Activated CD8-positive, alpha-beta memory T cell treated with anti-CD3 and anti-CD28 coated beads for 36 hours (primary cell): ENCODE measurements around the gene DYNC1H1. TPM values are rescaled to one million over a fixed set of nuclear protein-coding genes. Genes with fewer than 3 reads are reported as not detected.
"Not testable (repeated sequence)": the region's sequence is repeated elsewhere in the genome, so short reads cannot be mapped to it uniquely, and the experiment has no call there.

Source experiments
- CTCF ChIA-PET: fragments of 350-600 bp; sonication (Branson Sonifier 250); formaldehyde crosslinking; loops from one replicate; lab custom pipeline; 2021; ENCODE audit warnings: antibody characterized with exemption; lab: Charles Lee
- POLR2A ChIA-PET: fragments of 350-600 bp; sonication (Branson Sonifier 250); formaldehyde crosslinking; loops from one replicate; lab custom pipeline; 2021; ENCODE audit warnings: antibody characterized with exemption; lab: Charles Lee
- total RNA-seq, 2 experiments: library from RNA; stranded (reverse); gene quantifications; one replicate each; pipeline ENCODE4 v1.2.3, GENCODE V29; 2021

Gene DYNC1H1
- total RNA-seq, 2 experiments from 2014 or later: 253 to 261 TPM

DNA sequence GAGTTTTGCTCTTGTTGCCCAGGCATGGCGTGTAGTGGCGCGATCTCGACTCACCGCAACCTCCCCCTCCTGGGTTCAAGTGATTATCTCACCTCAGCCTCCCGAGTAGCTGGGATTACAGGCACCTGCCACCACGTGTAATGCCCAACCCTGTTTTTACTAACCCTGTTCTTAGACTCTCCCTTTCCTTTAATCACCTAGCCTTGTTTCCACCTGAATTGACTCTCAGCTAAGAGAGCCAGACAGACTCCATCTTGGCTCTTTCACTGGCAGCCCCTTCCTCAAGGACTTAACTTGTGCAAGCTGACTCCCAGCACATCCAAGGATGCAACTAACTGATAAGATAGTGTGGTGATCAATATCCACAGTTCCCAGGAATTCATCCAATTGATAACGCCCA lies 100.2 kb downstream of the DYNC1H1 start:
- POLR2A ChIA-PET: not testable (repeated sequence)

DNA sequence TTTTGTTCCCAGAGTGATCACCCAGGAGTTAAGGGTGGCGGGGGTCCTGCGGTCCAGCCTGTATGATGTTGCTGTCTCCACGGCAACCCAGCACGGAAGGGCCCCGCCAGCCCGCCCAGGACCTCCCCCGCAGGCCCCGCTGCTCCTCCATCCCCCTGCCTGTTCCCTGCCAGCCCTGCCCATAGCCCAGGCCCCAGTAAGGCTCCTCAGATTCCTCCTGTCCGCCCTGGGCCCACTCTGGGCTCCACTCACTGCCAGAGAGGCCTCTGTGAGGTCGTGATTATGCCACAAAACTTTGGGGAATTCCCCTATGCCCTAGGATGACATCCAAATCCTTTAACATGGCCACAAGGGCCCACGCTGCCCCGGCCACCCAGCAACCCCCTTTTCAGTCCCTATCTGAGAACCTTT lies 101.7 kb downstream of the DYNC1H1 start:
- POLR2A ChIA-PET: no interaction called here
- CTCF ChIA-PET: no interaction called here

More for the DNA sequence above, 100.2 kb downstream of the DYNC1H1 start:
- CTCF ChIA-PET: interaction anchor here (1.6 to 2.5 kb wide), 2 partner anchors 32 to 250 kb away, joined by 4 to 7 read pairs; no protein-coding TSS in a partner anchor

DNA sequence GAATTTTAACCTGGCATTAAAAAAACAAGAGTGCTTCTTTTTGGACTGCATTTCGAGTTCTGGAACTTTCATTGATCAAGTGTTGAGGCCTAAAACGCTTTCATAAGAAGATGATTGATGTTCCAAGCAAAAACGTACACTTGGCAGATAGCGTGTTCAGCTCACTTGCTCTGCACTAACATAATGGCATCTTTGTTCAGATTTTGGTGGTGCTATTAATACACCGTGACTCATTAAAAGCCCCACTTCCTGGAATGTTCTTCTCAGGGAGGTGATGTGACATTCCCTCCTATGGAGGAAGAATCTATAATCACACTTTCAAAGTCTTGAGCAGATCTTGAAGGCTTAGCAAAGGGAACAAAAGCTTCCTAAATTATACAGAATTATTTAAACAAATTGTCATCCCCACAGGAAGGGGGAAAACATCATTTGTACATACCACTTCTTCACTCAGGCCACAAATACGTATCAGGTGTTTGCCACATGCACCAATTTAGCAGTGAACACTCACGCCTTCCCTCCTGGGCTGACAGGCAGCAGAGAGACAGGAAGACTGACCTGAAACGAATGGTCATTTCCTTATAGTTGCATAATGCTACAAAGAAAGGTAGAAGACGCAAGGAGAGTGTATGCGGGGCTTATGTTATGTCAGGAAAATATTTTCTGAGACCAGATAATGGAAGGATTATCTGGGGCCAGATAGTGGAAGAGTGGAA lies 107.1 kb downstream of the DYNC1H1 start:
- CTCF ChIA-PET: interaction anchor here (1.8 kb wide), 1 partner anchor 25 kb away, joined by 3 read pairs; no protein-coding TSS in a partner anchor
- POLR2A ChIA-PET: no interaction called here

DNA sequence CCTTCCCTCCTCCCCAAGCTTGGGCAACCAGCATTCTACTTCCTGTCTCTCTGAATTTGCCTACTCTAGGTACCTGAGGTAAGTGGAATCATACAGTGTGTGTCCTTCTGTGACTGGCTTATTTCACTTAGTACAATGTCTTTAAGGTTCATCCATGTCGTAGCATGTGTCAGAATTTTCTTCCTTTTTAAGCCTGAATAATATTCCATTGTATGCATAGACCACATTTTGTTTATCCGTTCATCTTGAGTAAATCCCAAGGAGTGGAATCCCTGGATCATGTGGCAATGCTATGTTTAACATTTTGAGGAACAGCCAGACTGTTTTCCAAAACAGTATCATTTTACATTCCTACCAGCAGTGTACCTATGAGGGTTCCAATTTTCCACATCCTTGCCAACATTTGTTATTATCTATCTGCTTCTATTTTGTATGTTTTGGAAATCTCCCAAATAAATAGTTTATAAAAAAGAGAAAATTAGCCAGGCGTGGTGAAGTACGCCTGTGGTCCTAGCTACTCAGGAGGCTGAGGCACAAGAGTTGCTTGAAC lies 110.1 kb downstream of the DYNC1H1 start:
- ChIA-PET CTCF (interaction anchor here (0.8 kb wide), 1 partner anchor 367 kb away, joined by 3 read pairs; no protein-coding TSS in a partner anchor), POLR2A (no interaction called here)

DNA sequence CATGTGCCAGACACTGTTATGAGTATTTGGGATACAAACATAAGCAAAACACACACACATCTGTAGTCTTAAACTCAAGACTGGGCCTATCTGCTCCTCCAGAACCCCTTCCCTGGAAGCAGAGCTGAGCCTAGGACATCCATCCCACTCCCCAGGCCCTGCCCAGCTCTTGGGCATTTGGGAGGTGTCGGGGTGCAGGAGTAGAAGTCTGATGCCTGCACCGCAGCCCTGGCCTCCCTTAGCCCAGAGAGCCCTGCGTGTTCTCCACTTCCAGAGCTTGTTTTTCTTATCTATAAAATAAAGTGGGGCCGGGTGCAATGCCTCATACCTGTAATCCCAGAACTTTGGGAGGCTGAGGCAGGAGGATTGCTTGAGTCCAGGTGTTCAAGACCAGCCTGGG lies 110.8 kb downstream of the DYNC1H1 start:
- ChIA-PET CTCF (interaction anchor here (1.5 kb wide), 1 partner anchor 21 kb away, joined by 3 read pairs; no protein-coding TSS in a partner anchor), POLR2A (interaction anchor here (1.6 kb wide), 1 partner anchor 13 kb away, joined by 6 read pairs; no protein-coding TSS in a partner anchor)

DNA sequence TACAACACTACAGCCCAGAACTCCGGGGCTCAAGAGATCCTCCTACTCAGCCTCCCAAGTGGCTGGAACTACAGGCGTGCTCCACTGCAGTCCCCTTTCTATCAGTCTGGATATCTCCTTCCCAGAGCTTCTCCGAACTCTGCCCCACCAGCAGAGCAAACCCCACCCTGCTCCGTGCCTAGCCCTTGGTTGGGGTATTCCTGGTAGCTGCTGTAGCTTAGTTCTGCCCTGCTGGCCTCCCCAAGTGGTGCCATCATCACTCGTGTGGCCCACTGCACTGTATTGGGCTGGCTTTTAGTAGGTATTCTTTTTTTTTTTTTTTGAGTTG lies 113.0 kb downstream of the DYNC1H1 start:
- POLR2A ChIA-PET: interaction anchor here (0.7 to 0.8 kb wide), 2 partner anchors 12 to 121 kb away, joined by 3 to 4 read pairs; no protein-coding TSS in a partner anchor
- CTCF ChIA-PET: no interaction called here

DNA sequence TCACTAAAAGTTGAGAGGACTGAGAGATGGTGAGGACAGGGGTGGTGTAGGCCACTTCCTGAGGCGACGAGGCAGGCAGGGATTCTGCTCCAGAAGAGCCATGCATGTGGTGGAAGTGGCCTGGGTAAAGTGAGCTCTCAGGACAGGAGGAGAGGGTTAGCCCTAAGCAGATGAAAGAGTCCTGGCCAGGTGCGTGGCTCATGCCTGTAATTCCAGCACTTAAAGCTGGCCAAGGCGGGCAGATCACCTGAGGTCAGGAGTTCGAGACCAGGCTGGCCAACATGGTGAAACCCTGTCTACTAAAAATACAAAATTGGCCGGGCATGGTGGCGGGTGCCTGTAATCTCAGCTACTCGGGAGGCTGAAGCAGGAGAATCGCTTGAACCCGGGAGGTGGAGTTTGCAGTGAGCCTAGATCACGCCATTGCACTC lies 114.0 kb downstream of the DYNC1H1 start:
- ChIA-PET POLR2A (interaction anchor here (0.6 to 0.7 kb wide), 2 partner anchors 107 to 347 kb away, joined by 4 read pairs; no protein-coding TSS in a partner anchor), CTCF (interaction anchor here (1.5 kb wide), 1 partner anchor 236 kb away, joined by 4 read pairs; no protein-coding TSS in a partner anchor)

DNA sequence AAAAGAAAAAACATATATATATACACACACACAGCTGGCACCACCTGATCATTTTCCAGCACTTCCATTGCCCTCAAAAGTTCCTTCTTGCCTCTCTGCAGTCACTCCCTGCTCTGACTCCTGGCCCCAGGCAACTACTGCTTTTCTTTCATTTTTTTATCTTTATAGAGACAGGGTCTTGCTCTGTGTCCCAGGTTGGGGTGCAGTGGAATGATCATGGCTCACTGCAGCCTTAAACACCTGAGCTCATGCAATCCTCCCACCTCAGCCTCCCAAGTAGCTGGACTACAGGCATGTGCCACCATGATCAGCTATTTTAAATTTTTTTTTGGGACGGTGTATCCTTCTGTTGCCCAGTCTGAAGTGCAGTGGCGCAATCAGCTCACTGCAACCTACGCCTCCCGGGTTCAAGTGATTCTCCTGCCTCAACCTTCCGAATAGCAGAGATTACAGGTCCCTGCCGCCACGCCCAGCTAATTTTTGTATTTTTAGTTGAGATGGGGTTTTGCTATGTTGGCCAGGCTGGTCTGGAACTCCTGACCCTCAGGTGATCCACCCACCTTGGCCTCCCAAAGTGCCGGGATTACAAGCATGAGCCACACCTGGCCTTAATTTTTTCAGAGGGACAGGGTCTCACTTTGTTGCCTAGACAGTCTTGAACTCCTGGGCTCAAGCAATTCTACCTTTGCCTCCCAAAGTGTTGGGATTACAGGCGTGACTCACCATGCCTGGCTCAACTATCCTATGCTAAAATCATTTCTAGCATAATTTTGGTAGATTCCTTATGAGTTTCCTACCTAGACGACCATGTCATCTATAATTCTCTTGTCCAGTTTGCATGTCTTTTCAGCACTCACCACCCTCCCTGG lies 114.7 kb downstream of the DYNC1H1 start:
- POLR2A ChIA-PET: interaction anchor here (0.5 to 0.7 kb wide), 3 partner anchors 66 to 348 kb away, joined by 3 to 4 read pairs (median 4); no protein-coding TSS in a partner anchor
- CTCF ChIA-PET: interaction anchor here (1.5 kb wide), 1 partner anchor 235 kb away, joined by 4 read pairs; no protein-coding TSS in a partner anchor

DNA sequence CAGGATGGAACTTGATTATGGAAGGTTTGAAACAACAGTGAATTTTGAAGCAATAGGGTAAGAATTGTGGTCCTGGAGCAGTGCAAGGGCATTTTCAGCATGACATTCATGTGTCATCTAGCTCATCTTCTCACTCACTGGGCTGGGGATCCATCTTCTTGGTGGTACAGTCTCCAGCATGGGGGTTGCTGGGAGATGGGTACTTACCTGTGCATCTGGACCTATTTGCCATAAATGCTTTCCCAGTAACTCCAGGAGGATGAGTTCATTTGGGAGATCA lies 115.3 kb downstream of the DYNC1H1 start:
- CTCF ChIA-PET: no interaction called here
- POLR2A ChIA-PET: no interaction called here

DNA sequence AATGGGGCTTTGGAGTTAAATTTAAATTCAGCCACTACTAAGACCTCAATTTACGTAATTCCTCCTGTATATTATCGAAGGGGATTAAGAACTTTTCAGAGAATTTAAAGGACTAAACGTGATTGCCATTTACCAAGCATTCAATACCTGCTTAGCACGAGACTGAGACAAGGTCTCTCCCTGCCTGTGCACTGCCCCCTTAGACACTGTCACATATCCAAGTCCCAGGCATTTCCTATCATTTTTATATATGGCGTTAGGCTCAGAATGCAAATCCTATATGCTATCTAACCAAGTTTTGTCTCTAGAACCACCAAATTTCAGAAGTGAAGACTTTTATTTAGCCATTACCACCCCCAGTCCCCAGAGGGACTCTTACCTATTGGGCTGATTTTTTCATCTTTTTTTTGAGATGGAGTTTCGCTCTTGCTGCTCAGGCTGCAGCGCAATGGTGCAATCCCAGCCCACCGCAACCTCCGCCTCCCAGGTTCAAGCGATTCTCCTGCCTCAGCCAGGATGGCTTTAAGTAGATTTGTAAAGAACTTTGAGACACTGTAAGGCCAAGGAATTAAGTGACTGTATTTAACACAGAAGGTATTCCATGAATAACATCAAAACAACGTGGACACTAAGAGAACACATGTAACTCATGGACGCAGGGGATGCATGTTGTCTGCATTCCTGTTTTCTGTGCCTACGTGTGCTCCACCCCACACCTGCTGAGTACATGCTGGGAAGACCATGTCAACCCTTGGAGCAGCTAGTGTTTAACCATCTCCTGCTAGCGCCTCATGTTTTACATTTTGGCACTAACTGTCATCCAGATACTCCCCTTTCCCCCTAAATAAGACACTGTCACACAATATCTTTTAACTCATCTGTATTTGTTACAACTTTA lies 116.1 kb downstream of the DYNC1H1 start:
- ChIA-PET CTCF (no interaction called here), POLR2A (no interaction called here)

DNA sequence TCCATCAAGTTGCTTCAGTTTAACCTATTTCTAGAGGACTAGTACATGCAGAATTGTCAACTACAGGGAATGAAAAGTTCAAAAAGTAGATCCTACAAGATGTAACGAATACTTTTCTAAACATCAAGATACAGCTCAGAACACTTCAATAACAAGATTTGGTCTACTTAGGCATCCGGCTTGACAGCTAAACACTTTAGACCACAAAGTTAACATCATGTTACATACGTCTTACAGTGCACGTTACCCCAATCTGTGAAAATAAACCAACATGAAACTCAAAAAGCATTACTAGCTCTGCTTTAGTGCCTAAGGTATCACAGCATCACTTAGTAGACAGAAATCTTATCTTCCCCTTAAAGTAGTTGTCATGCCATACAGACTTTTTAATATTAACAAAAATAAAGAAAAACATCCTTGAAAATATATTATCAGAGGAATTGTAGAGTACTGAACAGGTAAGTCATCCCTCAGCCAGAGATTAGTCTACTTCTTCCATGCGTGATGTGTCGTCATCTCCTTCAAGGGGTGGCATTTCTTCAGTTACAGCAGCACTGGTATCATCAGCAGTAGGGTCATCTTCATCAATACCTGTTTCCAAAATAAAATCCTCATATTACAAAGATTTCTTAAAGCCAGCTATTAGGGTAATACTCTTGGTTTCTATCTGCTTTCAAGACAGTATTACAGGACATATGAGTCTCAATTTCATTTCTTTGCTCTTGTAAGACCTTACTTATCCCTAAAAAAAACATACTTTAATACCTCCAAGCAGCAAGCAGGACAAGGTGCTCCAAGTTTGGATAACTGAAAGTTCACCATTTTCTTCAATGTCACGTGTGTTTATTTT lies 117.1 kb downstream of the DYNC1H1 start:
- CTCF ChIA-PET: no interaction called here

DNA sequence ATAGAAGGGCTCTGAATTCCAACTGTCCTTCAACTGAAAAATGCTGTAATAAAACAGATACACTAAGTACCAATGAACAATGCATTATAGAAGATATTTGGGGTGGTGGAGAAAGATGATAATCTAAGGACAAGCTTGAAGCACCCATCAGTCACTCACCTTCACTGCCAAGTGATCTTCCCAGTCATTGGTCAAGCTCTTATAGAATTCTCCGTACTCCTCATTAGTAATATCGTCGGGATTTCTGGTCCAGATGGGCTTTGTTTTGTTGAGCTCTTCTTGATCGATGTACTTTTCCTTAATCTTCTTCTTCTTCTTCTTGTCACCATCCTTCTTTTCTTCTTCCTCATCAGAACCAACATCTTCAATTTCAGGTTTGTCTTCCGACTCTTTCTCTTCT lies 120.1 kb downstream of the DYNC1H1 start:
- POLR2A ChIA-PET: interaction anchor here (1.0 to 1.3 kb wide), 4 partner anchors 13 to 275 kb away, joined by 3 read pairs; no protein-coding TSS in a partner anchor
- CTCF ChIA-PET: interaction anchor here (1.4 to 2.5 kb wide), 2 partner anchors 12 to 229 kb away, joined by 4 to 11 read pairs; no protein-coding TSS in a partner anchor

More for the DNA sequence above, 117.1 kb downstream of the DYNC1H1 start:
- POLR2A ChIA-PET: no interaction called here

DNA sequence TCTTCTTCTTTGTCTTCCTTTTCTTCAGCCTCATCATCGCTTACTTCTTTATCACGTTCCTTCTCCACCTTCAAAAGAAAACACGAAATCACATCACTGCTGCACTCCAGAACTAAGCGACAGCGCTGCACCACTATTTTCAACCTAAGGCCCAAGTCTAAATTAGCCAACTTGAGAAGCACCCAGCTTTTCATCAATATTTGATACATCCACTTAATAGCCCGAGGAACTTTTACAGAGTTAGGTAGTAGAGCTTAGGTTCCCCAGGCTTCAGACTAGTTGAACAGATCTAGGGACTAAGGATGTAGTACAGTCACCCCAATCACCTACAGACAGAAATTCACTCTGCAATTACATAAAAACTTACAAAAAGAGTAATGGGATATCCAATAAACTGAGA lies 120.6 kb downstream of the DYNC1H1 start:
- CTCF ChIA-PET: interaction anchor here (1.2 to 2.5 kb wide), 2 partner anchors 11 to 32 kb away, joined by 7 to 11 read pairs; no protein-coding TSS in a partner anchor
- POLR2A ChIA-PET: interaction anchor here (1.1 to 1.6 kb wide), 4 partner anchors 55 to 276 kb away, joined by 3 to 5 read pairs (median 3); partner anchors contain the start of gene WDR20

DNA sequence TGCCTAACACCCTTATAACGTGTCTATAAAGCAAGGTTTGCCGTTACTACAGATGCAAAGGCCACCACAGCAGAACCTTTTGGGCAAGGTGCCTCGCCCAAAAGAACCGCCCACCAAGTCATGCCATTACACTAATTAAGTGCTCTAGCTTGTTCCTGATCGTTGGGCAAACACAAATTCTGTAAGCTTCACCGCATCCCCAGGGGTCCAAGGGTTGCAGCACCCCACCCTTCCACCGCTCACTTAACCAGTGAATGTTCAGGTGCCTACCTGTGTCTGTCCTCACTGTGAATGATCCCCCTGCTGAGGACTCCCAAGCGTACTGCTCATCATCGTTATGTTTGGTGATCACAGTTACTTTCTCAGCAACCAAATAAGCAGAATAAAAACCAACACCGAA lies 121.1 kb downstream of the DYNC1H1 start:
- POLR2A ChIA-PET: interaction anchor here (1.1 to 1.6 kb wide), 4 partner anchors 54 to 276 kb away, joined by 3 to 5 read pairs (median 3); partner anchors contain the start of gene WDR20
- CTCF ChIA-PET: interaction anchor here (0.6 to 2.5 kb wide), 3 partner anchors 11 to 1736 kb away, joined by 5 to 11 read pairs (median 7); no protein-coding TSS in a partner anchor

DNA sequence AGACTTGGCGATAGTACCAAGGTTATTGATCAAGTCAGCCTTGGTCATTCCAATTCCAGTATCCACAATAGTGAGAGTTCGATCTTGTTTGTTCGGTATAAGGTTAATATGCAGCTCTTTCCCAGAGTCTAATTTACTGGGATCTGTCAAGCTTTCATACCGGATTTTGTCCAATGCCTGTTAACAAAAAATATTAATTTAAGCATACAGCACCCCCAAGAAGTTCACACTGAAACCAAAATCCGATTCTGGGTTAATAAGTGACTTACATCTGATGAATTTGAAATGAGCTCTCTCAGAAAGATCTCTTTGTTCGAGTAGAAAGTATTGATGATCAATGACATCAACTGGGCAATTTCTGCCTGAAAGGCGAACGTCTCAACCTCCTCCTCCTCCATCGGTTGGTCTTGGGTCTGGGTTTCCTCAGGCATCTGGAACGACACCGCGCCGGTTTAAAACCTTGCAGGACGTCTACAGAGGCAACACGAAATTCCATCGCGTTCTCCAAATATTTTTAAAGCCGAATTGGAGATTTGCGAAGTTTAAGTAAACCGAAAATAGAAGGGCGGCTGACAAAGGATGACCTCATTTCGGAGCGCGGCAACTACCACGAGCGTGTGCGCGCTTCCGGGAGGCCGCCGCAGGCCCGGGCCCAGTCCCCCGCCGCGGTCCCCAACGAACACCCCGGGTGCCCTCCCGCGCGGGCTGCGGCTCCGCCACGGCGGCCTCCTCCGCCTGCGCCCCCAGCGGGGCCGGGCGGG lies 121.8 kb downstream of the DYNC1H1 start:
- ChIA-PET POLR2A (interaction anchor here (1.6 kb wide), 1 partner anchor 54 kb away, joined by 5 read pairs; the partner anchor contains the start of gene WDR20), CTCF (interaction anchor here (0.6 to 2.5 kb wide), 3 partner anchors 10 to 1736 kb away, joined by 5 to 11 read pairs (median 7); no protein-coding TSS in a partner anchor)

DNA sequence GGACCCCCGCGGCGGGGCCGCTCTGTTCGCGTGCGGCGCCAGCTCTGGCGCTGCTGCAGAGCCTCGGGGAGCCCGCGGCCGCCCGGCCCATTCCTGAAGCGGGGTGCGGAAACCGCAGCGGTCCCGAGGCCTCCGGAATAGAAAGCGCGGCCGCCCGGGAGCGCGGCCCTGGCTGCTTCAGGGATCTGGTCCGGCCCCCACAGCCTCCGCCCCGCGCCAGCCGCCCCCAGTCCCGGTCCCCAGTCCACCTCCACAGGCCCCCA lies 122.3 kb downstream of the DYNC1H1 start:
- ChIA-PET CTCF (no interaction called here), POLR2A (interaction anchor here (1.6 kb wide), 1 partner anchor 53 kb away, joined by 5 read pairs; the partner anchor contains the start of gene WDR20)
